GM19438 (cell line): ENCODE data around the gene PFN3.
A peak's percentile ranks its signal among the peaks of the same experiment; 100 is the strongest.
"Not testable (repeated sequence)": the region's sequence is repeated elsewhere in the genome, so short reads cannot be mapped to it uniquely, and the experiment has no call there.

Experiments
- ATAC-seq: cut with Tn5 transposase; IDR thresholded peaks from one replicate; pipeline ENCODE4 v1.9.1; 2021; ENCODE audit warnings: low read depth; ENCODE audit not compliant: unreplicated experiment

Gene PFN3

DNA sequence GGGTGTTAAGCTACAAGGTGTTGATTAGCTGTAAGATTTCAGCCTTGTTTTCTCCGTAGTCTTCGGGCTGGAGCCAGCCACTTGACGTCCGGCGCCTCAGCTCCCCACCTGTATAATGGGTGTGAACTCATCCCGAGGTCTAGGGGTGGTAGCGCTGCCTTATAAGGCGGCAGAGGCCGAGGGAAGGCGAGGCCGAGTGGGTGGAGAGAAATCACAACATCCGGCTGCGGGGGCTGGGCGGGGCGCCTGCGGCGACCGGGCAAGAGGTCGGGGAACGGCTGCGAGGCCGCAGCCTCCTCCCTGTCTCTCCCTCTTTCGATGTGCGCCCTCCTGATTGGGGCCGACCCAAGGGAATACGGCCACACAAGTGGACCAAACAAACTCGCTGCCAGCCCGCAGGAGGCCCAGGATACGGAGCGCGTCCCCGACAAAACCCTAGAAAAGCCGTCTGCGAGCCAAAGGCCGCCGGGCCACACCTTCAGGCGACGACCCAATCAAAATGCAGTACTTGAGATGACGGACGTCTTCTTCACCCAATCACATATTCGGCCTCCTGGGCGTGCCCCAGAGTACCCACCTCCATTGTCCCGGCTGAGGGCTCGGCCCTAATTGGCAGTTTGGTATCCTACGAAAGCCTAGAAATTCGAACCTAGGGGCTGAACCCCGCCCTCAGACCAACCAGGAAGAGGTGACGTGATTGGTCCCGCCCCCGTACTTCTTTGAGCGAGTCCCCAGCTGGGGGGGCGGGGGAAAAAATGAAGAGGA, 25.5 kb upstream of the PFN3 start:
- peak; percentile 73 for ATAC-seq

DNA sequence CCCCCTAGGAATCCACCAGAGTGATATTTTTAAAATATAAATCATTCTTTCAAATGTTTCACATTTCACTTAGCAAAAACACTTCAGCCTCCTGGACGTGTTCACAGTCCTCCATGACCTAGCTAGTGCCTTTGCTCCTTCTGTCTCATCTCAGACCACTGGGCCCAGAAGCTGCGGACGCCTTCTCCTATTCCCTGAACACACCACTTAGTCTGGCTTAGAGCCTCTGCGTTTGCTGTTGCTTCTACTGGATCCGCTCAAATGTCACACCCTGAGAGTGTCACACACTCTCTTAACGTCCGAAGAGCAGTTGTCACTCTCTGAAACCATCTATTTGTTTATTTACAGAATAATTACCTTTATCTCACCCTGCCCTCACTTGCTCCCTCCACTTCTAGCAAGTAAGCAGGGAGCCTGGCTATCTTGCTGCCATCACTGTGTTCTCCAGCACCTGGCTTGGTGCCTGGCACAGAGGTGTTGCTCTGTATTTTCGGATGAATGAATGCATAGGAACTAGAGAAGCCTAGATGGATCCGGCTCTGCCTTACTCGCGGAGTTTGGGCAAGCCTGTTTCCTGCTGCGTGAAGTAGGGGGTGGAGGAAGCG, 24.8 kb upstream of the PFN3 start:
- ATAC-seq: no peak

DNA sequence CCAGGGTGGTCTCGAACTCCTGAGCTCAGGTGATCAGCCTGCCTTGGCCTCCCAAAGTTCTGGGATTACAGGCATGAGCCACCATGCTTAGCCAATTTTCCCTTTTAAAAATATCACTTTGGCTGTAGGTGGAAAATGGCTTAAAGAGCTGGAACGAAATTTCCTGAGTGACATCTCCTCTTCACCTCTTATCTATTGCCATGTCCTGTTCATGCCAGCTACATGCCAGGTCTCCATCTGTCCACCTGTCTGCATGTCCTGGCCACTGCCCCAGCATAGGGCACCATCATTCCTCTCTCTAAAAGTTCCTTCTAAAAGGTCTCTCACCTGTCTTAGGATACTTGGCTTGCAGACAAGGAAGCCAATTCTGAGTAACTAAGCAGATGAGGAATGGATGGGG, 23.2 kb upstream of the PFN3 start:
- no peak for ATAC-seq

DNA sequence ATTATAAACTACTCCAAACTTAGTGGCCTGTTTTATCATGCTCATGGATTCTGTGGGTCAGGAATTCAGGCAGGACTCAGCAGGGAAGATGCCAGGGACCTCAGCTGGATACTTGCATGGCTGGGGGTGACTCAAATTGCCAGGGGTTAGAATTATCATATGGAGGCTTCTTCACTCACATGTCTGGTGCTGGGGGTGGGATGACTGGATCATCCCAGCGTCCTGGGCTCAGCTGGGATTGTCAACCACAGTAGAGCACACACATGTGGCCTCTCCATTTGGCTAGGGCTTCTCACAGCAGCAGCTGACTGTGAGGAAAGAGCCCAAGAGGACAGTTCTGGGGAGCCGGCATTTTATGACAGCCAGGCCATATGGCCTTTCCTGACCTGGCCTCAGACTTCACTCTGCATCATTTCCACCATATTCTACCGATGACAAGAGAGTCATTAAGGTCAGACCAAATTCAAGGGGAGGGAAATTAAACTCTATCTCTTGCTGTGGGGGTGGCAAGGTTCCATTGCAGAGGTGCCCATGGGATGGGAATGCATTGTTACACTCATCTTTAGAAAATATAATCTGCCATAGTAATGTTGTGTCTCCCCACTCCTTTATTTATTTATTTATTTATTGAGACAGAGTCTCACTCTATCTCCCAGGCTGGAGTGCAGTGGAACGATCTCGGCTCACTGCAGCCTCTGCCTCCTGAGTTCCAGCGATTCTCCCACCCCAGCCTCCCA, 20.8 kb upstream of the PFN3 start:
- ATAC-seq: no peak

DNA sequence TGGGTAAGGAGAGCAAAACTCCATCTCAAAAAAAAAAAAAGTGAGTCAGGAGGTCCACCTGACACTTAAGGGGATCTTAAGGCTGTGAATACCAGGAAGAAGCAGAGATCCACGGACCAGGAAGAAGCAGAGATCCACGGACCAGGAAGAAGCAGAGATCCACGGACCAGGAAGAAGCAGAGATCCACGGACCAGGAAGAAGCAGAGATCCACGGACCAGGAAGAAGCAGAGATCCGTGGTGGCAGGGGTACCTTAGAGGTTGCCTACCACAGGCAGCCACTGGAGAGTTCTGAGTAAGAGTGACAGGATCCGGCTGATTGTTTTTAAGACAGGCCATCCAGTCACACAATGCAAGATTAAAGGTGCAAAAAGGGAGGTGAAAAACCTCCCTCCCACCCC, 20.0 kb upstream of the PFN3 start:
- ATAC-seq: not testable (repeated sequence)

DNA sequence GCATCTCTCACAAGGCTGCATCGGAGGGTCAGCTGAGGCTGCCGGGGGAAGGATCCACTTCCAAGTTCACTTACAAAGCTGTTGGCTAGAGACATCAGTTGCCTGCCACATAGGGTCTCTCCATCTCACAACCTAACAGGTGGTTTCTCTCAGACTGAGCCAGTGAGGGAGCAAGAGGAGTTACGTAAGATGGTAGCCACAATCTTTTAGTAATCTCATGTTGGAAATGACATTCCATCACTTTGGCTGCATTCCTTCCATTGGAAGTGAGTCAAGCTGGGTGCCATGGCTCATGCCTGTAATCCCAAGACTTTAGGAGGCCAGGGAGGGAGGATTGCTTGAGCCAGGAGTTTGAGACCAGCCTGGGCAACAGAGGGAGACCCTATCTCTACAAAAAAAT, 18.6 kb upstream of the PFN3 start:
- ATAC-seq: no peak

DNA sequence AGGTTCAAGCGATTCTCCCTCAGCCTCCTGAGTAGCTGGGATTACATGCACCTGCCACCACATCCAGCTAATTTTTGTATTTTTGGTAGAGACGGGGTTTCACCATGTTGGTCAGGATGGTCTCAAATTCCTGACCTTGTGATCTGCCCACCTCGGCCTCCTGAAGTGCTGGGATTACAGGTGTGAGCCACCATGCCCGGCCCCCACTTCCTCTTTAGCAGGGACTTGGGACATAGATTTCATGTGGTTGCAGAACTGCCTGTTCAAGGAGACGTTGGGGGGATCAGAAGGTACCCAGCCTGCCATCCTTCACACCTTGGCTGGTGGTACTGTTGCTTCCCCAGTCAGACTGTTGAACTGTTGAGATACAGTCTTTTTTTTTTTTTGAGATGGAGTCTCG, 16.6 kb upstream of the PFN3 start:
- not testable (repeated sequence) for ATAC-seq

DNA sequence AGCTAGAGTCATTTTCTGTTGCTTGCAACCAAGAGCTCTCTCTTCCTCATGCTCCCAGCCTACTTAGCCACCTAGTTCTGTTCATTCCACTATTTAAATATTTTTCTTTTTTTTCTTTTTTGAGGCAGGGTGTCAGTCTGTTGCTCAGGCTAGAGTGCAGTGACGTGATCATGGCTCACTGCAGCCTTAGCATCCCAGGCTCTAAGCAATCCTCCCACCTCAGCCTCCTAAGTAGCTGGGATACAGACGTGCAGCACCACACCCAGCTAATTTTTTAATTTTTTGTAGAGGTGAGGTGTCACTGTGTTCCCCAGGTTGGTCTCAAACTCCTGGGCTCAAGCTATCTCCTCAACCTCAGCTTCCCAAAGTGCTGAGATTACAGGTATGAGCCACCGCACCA, 14.0 kb upstream of the PFN3 start:
- ATAC-seq: no peak

DNA sequence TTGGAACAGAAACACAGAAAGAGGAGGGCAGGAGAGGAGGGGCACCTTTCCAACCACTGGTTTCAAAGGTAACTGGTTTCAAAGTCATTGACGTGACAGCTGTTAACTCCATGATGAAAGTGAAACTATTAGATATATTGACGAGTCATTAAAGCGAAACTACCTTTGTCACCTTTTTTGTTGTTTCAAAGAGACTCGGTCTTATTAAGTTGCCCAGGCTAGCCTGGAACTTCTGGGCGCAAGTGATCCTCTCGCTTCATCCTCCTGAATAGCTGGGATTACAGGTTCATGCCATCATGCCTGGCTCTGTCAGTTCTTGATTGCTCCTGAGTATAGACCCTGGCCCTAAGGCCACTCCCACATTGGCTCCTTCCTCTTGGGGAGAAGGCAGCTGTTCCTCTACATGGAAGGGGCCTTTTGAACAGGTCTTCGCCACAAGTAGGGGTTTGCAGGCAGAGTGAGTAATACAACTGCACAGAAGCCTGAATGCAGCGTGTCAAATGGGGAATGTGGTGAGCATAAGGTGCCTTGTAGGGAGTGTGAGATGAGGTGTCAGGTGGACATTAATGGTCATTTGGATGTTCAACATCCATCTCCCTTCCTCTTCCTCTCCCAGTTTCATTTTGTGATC, 12.3 kb upstream of the PFN3 start:
- ATAC-seq: peak; percentile 73

DNA sequence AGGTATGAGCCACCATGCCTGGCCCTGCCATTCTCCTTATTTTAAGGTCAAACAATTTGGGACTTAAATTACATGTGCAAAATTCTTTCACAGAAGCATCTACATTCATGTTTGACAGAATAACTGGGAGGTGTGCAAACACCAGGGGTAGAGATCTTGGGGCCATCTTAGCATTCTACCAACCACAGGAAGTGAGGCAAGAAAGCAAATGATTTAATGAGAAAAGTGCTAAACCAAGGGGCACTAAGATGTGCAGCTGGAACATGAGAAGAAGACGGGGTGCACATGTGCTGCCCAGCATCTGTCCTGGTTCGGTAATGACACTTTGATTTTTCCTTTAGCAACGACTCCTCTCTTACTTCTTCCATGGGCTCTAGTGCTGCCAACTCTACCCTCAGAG, 10.1 kb upstream of the PFN3 start:
- no peak for ATAC-seq

DNA sequence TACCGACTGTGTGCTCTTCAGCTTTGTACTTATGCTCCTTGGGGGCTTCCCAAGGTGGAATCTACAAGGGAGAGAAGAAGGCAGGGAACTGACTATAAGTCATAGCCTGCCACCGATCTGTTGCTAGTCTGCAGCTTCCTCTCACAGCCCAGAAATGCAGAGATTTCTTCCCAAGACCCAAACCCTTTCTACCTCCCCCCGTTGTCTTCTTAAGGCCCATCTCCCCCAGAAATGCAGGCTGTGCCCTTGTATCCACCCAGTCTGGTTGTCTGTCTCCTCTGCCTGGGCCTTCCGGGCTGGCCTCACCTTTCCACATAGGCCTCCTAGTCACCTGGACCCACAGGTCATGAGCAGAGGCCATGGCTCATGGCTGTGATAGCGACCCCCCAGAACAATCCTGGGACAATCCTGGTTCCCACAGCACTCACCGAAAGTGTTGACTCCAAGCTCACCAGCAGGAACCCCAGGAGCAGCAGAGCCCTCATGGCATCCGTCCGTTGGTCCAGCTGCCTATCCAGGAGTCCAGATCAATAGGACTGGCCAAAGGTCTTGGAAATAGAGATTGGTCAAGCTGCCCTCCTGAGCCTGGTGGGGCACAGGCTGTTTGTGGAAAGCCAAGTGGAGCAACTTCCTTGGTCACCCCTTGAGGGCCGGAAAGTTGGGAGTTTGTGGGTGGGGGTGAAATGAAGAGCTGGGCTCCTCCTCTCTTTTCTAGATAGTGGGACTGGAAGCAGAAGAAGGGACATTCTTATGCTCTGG, 8.8 kb upstream of the PFN3 start, which contains the start of gene F12:
Gene F12 (minus strand): TSS at position 522 of the 759 bp plus-strand sequence. CDS start 37 bp downstream, at position 485.
- no peak for ATAC-seq

DNA sequence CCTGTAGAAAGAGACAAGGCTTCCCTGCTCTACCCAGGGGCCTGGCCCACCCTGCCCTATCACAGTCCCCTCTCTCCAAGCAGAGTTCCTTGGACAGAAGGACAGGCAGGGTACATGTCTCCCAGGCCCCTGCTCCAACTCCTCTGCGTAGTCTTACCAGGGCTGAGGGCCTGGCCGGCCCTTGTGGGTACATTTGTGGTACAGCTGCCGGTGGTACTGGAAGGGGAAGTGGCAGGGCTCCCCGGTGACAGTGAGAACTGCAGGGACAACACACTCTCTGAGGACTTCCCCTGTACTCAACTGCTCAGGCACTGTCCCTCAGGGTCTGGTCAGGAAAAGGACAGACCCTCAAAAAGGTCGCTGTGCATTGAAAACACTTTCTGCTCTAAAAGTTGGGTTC, 5.3 kb upstream of the PFN3 start:
- ATAC-seq: no peak

DNA sequence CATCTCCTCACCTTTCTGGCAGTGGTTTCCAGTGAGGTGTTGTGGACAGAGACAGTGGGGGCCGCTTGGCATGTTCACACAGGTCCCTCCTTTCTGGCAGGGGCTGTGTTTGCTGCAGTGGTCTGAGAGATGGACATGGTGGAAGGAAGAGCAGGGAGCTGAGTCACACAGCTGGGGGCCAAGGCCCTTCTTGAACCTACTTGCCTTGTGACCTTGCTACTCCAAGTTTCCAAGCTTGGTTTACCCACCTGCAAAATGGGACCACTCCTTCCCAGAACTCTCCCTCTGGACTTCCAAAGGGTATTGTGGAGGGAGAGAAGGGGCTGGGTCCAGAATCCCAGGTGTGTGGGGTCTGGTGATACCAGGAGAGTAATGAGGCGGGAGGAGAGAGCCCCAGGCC, 4.9 kb upstream of the PFN3 start:
- no peak for ATAC-seq

DNA sequence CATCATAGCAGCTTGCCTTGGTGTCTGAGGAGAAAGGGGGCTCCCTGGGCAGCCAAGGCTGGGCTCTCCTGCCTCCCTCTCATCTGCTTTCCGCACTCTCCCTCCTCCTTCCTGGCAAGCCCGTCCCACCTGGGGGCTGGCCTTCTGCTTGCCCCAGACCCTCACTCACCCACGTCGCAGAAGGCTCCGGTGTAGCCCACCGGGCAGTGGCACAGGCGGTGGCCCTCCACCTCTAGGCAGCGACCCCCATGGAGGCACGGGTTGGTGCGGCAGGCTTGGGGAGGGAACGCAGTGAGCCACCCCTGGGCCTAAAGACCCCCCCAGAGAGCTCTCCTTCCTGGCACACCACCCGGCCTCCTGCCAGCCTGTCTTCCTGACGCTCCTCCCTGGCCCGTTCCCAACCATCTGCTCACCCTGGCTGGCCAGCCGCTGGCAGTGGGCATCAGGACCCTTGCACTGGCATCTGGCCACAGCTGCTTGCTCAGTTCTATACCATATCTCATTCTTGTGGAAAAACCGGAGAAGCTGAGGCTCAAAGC, 4.2 kb upstream of the PFN3 start:
- ATAC-seq: no peak

DNA sequence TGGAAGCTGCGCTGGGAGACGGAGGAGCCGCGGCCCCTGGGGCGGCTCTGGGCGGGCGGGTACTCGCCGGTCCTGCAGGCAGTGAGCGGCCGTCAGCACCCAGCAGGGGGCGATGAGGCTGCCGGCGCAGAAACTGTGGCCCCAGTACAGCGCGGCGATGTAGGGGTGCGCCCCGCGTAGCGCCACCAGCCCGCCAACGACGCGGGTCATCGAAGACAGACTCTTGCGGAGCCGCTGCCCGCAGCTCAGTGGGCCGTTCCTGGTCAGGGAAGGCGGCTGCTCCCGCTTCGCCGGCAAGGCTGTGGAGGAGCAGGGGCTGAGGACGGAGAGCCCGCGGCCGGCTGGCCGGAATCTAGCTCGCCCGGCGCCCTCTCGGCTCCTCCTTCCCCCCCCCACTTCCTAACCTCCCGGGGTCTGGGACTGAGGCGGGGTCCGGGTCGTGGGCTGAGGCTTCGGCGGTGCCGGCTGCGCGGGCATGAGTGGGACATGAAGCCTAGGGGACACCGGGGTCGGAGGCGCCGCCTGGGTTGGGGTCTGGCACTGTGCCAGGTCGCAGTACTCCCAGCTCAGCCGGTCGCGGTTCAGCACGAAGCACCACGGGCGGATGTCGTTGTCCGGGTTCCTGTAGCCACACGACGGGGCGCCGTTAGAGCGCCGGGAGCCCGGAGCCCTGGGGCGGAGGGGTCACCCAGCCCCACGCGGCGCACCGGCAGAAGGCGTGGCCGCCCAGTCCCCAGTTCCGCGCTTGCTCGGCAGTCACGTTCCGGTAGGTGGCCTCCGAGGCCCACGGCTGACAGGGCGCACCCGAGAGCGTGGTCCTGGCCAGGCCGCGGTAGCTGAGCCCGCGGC, 3.6 kb upstream of the PFN3 start:
- peak; percentile 78 for ATAC-seq

DNA sequence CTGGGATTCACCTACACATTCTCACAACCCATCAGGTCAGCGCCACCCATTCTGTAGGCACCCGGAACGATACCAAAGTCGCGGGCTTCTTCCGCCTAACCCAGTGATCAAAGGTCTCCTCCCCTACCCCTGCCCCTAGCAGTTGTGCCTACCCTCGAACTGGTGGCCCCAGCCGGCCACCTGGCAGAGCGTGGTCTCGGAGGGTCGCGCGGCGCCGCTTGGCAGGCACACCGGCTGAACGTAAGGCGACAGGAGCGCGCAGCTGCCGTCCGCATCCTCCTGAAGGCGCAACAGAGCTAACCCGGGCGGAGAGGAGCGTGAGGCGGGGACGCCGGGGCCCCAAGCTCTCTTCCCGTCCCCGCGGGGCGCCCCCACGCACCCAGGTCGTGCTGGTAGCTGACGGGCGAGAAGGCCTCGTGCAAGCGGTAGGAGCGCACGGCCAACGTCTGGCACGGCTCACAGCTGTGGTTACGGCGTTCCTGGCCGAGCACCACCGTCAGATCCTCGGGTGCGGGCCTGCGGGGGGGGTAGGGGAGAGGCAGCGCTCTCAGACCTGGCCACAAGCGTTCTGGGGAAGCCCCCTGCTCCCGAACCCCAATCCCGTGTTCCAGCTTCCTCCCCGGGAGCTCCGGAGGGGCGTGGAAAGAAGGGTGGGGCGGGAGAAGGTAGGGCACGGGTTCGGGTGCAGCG, 2.8 kb upstream of the PFN3 start:
- peak; percentile 21 for ATAC-seq

DNA sequence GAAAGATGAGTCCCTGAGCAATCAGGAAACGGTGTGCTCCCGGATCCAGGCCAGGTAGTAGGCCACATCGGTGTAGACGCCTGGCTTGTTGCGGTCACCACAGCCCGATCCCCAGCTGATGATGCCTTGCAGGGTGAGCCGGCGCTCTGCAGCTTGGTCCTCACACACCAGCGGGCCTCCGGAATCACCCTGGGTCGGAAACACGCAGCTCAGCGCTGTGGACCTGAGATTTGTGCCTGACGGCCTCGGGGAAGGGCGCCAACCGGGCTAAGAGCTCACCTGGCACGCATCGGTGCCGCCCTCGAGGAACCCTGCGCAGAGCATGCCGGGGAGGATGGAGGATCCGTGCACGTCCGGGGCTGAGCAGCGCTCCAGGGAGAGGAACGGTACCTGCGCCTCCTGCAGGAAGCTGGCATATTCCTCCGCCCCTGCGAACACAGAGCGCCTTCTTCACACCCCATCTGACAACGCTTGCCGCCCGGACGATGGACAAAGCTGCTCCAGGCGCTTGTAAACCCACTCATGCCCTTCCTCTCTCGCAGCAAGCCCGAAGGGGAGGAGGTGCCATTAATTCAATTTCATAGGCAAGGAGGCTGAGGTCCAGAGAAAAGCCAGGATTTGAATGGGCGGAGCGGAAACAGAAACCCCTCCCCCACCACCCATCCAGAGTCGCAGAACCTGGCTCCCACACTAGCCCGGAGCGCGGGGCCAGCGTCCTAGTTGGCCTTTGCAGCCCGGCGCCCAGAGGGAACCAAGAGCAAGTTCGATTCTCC, 2.0 kb upstream of the PFN3 start:
- ATAC-seq: no peak

DNA sequence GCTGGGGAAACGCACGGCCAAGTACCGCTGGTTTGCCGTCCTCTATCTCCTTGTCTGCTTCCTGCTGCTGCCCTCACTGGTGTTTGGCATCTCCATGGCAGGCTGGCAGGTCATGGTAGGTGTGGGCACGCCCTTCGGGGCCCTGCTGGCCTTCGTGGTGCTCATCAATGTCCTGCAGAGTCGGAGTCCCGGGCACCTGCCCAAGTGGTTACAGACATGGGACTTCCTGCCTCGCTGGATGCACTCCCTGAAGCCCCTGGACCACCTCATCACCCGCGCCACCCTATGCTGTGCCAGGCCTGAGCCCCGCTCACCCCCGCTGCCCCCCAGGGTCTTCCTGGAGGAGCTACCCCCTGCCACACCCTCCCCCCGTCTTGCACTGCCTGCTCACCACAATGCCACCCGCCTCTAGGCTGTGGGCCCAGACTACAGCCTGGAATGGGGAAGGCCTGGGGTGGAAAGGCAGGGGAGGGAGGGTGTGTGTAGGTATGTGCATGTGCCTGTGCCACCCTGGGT, 2.5 kb downstream of the PFN3 start:
- no peak for ATAC-seq
